H1 (cell line): Measurements from ENCODE around the gene CDK16. TPM values are rescaled to one million over a fixed set of nuclear protein-coding genes. Genes with fewer than 3 reads are reported as not detected.

ENCODE experiments used
- CTCF ChIA-PET: fragments of 300-600 bp; sonication (Branson Sonifier 250); formaldehyde crosslinking; loops from one replicate; lab custom pipeline; 2021; ENCODE audit not compliant: partially characterized antibody; lab: Charles Lee
- POLR2A ChIA-PET: fragments of 300-600 bp; sonication (Branson Sonifier 250); formaldehyde crosslinking; loops from one replicate; lab custom pipeline; 2021; ENCODE audit warnings: inconsistent platforms; ENCODE audit not compliant: partially characterized antibody; lab: Charles Lee
- DNase-seq, 2 experiments: peaks; one replicate each; pipeline versions ENCODE4 v3.0.0 to v3.0.0-alpha.2; 2010 to 2022; ENCODE audit warnings: low spot score in 2 of 2, low read depth in 1 of 2, mixed read lengths in 1 of 2
- FAIRE-seq: peaks from 2 replicates; lab custom pipeline; 2011; peaks lifted over from hg19 to GRCh38; lab: Jason Lieb, UNC
- H2AFZ ChIP-seq: 2 replicates; pipeline ENCODE4 v1.8.1; 2012; ENCODE audit warnings: low read length, inconsistent platforms
- H2AK5ac ChIP-seq: 2 replicates; pipeline ENCODE4 v1.6.1; 2013; ENCODE audit warnings: low read depth, low read length
- H2BK120ac ChIP-seq: replicated peaks from 2 replicates; pipeline ENCODE3; 2013; ENCODE audit warnings: low read depth, low read length, inconsistent platforms
- H2BK12ac ChIP-seq: 2 replicates; pipeline ENCODE4 v1.6.1; 2013; ENCODE audit warnings: low read depth, low read length
- H2BK15ac ChIP-seq: 2 replicates; pipeline ENCODE4 v1.6.1; 2013; ENCODE audit warnings: low read length
- H2BK20ac ChIP-seq: 2 replicates; pipeline ENCODE4 v1.6.1; 2013; ENCODE audit warnings: low read length
- H2BK5ac ChIP-seq: 2 replicates; pipeline ENCODE4 v1.6.1; 2013; ENCODE audit warnings: low read depth, low read length
- H3K14ac ChIP-seq: 2 replicates; pipeline ENCODE4 v1.6.1; 2013; ENCODE audit warnings: inconsistent platforms; ENCODE audit not compliant: insufficient read length
- H3K18ac ChIP-seq: 2 replicates; pipeline ENCODE4 v1.6.1; 2013; ENCODE audit warnings: low read length; ENCODE audit errors: extremely low read depth
- H3K23ac ChIP-seq: 2 replicates; pipeline ENCODE4 v1.6.1; 2013; ENCODE audit warnings: inconsistent platforms; ENCODE audit not compliant: insufficient read length
- H3K23me2 ChIP-seq: 2 replicates; pipeline ENCODE4 v1.6.1; 2013; ENCODE audit warnings: low read depth, low read length
- H3K27ac ChIP-seq: 2 replicates; pipeline ENCODE4 v1.6.1; 2011; ENCODE audit warnings: low read depth, low read length, inconsistent platforms
- H3K27me3 ChIP-seq, 4 experiments: replicated peaks in 1 of 4; 1 replicate in 1 of 4; 2 replicates in 3 of 4; pipeline versions ENCODE4 v1.6.1 to v1.8.1; 2011 to 2013; ENCODE audit warnings: low read length in 3 of 4, mild to moderate bottlenecking in 3 of 4, inconsistent platforms in 2 of 4, mixed read lengths in 2 of 4, moderate library complexity in 1 of 4; ENCODE audit not compliant: control insufficient read depth in 3 of 4, insufficient read depth in 3 of 4; ENCODE audit errors: extremely low read depth in 1 of 4
- H3K36me3 ChIP-seq, 4 experiments: 2 replicates each; pipeline versions ENCODE4 v1.6.1 to v1.8.1; 2011 to 2013; ENCODE audit warnings: mild to moderate bottlenecking in 4 of 4, low read length in 3 of 4, moderate library complexity in 2 of 4, control low read depth in 1 of 4, inconsistent platforms in 1 of 4; ENCODE audit not compliant: insufficient read depth in 4 of 4, control insufficient read depth in 2 of 4
- H3K4ac ChIP-seq: replicated peaks from 2 replicates; pipeline ENCODE3; 2013; ENCODE audit warnings: low read length, low read depth, mixed read lengths, inconsistent platforms; ENCODE audit not compliant: insufficient read length
- H3K4me1 ChIP-seq, 4 experiments: replicated peaks in 1 of 4; 1 replicate in 1 of 4; 2 replicates in 3 of 4; pipeline versions ENCODE4 v1.6.1 to v1.8.1; 2011 to 2013; ENCODE audit warnings: low read length in 3 of 4, inconsistent platforms in 2 of 4, mixed read lengths in 1 of 4; ENCODE audit not compliant: insufficient read depth in 4 of 4, control insufficient read depth in 3 of 4
- H3K4me2 ChIP-seq, 2 experiments: 2 replicates each; pipeline versions ENCODE4 v1.6.1 to v1.8.1; 2011 to 2013; ENCODE audit warnings: low read depth in 2 of 2, low read length in 2 of 2, control low read depth in 1 of 2, inconsistent platforms in 1 of 2, mild to moderate bottlenecking in 1 of 2; ENCODE audit not compliant: insufficient read depth in 1 of 2
- H3K4me3 ChIP-seq, 4 experiments: fragments of 200-600, 300-600 bp in 1 of 4; sonication (generic), shearing (Covaris generic), sonication (Bioruptor Twin) in 1 of 4; 2 replicates each; pipeline versions ENCODE4 v1.5.1 to v1.8.1; 2011 to 2016; ENCODE audit warnings: low read length in 4 of 4, low read depth in 3 of 4, control low read depth in 2 of 4, inconsistent platforms in 2 of 4, mild to moderate bottlenecking in 2 of 4, mixed read lengths in 1 of 4, moderate library complexity in 1 of 4; ENCODE audit not compliant: insufficient read depth in 2 of 4; ENCODE audit errors: extremely low read depth in 1 of 4
- H3K56ac ChIP-seq: replicated peaks from 2 replicates; pipeline ENCODE3; 2013; ENCODE audit warnings: low read depth, mild to moderate bottlenecking, mixed read lengths, low read length, inconsistent platforms; ENCODE audit not compliant: insufficient read length
- H3K79me1 ChIP-seq: 2 replicates; pipeline ENCODE4 v1.6.1; 2013; ENCODE audit warnings: low read depth, low read length, control low read depth
- H3K79me2 ChIP-seq, 2 experiments: 2 replicates each; pipeline versions ENCODE4 v1.6.1 to v1.8.1; 2012 to 2013; ENCODE audit warnings: low read length in 2 of 2, mild to moderate bottlenecking in 2 of 2, inconsistent platforms in 1 of 2; ENCODE audit not compliant: insufficient read depth in 2 of 2, control insufficient read depth in 1 of 2
- H3K9ac ChIP-seq, 4 experiments: replicated peaks in 1 of 4; 1 replicate in 1 of 4; 2 replicates in 3 of 4; pipeline versions ENCODE4 v1.6.1 to v1.8.1; 2011 to 2013; ENCODE audit warnings: low read depth in 3 of 4, low read length in 3 of 4, control low read depth in 2 of 4, mild to moderate bottlenecking in 2 of 4, moderate library complexity in 2 of 4, inconsistent platforms in 1 of 4; ENCODE audit errors: extremely low read depth in 1 of 4
- H3K9me3 ChIP-seq, 2 experiments: 2 replicates each; pipeline versions ENCODE4 v1.6.1 to v1.8.1; 2012 to 2013; ENCODE audit warnings: mild to moderate bottlenecking in 2 of 2, moderate library complexity in 2 of 2, control low read depth in 1 of 2, inconsistent platforms in 1 of 2, low read depth in 1 of 2, low read length in 1 of 2, mixed read lengths in 1 of 2; ENCODE audit not compliant: insufficient read depth in 2 of 2
- H4K20me1 ChIP-seq, 2 experiments: replicated peaks in 1 of 2; 2 replicates each; pipeline versions ENCODE3 to v1.8.1; 2011 to 2013; ENCODE audit warnings: inconsistent platforms in 2 of 2, low read length in 2 of 2, mild to moderate bottlenecking in 1 of 2; ENCODE audit not compliant: insufficient read depth in 2 of 2, control insufficient read depth in 1 of 2
- H4K5ac ChIP-seq: 2 replicates; pipeline ENCODE4 v1.6.1; 2013; ENCODE audit warnings: low read length, low read depth, mixed read lengths, inconsistent platforms; ENCODE audit not compliant: insufficient read length
- H4K8ac ChIP-seq: 2 replicates; pipeline ENCODE4 v1.8.0; 2013; ENCODE audit warnings: mild to moderate bottlenecking, moderate library complexity, low read length, inconsistent platforms; ENCODE audit not compliant: insufficient read depth; ENCODE audit errors: extremely low read depth
- H4K91ac ChIP-seq: replicated peaks from 2 replicates; pipeline ENCODE3; 2013; ENCODE audit warnings: low read length, mixed read lengths, inconsistent platforms; ENCODE audit not compliant: insufficient read length
- EZH2 ChIP-seq: fragments of 200-600 bp; sonication (generic); IDR thresholded peaks from 2 replicates; pipeline ENCODE4 v1.7.1; 2012; ENCODE audit warnings: low read depth, mild to moderate bottlenecking, moderate library complexity, low read length, inconsistent platforms; ENCODE audit not compliant: severe bottlenecking
- GABPA ChIP-seq: IDR thresholded peaks from 2 replicates; pipeline ENCODE4 v1.6.1; 2011; ENCODE audit warnings: mild to moderate bottlenecking, low read length, moderate library complexity, borderline replicate concordance; ENCODE audit not compliant: insufficient read depth
- GTF2F1 ChIP-seq: IDR thresholded peaks from 2 replicates; pipeline ENCODE4 v1.6.1; 2012; ENCODE audit warnings: low read depth, low read length, improper control_type of control experiment, borderline replicate concordance
- HDAC2 ChIP-seq, 2 experiments: fragments of 300-600 bp in 1 of 2; sonication (generic) in 1 of 2; IDR thresholded peaks; 2 replicates each; pipeline ENCODE4 v1.6.1; 2011 to 2012; ENCODE audit warnings: low read depth in 2 of 2, low read length in 2 of 2, mild to moderate bottlenecking in 2 of 2, moderate library complexity in 2 of 2, borderline replicate concordance in 1 of 2, inconsistent platforms in 1 of 2
- KDM5A ChIP-seq: fragments of 200-600 bp; IDR thresholded peaks from 2 replicates; pipeline ENCODE4 v1.7.1; 2012; ENCODE audit warnings: mild to moderate bottlenecking, low read length, inconsistent platforms, mixed read lengths
- SP2 ChIP-seq: IDR thresholded peaks from 2 replicates; pipeline ENCODE4 v1.6.1; 2012; ENCODE audit warnings: mild to moderate bottlenecking, low read length, inconsistent platforms
- SP4 ChIP-seq: IDR thresholded peaks from 2 replicates; pipeline ENCODE4 v1.6.1; 2012; ENCODE audit warnings: low read length, inconsistent platforms
- SRF ChIP-seq: IDR thresholded peaks from 2 replicates; pipeline ENCODE4 v1.6.1; 2011; ENCODE audit warnings: mild to moderate bottlenecking, low read depth, low read length, moderate library complexity
- TAF1 ChIP-seq: IDR thresholded peaks from 2 replicates; pipeline ENCODE4 v1.6.1; 2011; ENCODE audit warnings: mild to moderate bottlenecking, low read depth, low read length
- TCF12 ChIP-seq: IDR thresholded peaks from 2 replicates; pipeline ENCODE4 v1.6.1; 2011; ENCODE audit warnings: low read depth, mild to moderate bottlenecking, low read length
- ZNF274 ChIP-seq: IDR thresholded peaks from 2 replicates; pipeline ENCODE4 v1.7.0; 2012; ENCODE audit warnings: low read length, borderline replicate concordance; ENCODE audit errors: extremely low read depth
- WGBS, 2 experiments: shearing (Covaris generic) in 1 of 2; methylation state at CpG; one replicate each; pipeline versions ENCODE4 v1.1.6 to v1.1.7; 2013 to 2015; ENCODE audit warnings: low lambda C conversion rate in 2 of 2, mixed read lengths in 2 of 2, inconsistent platforms in 1 of 2, low coverage in 1 of 2, missing lambda C conversion rate in 1 of 2; ENCODE audit not compliant: insufficient replicate concordance in 2 of 2, insufficient coverage in 1 of 2, insufficient read length in 1 of 2; ENCODE audit errors: extremely low coverage in 1 of 2, missing lambda C conversion rate in 1 of 2; 5-methylcytosine and 5-hydroxymethylcytosine counted together
- polyA plus RNA-seq, 7 experiments: library from polyadenylated mRNA; depleted of rRNA in 3 of 7; stranded (reverse) in 5 of 7; unstranded in 2 of 7; fragments of >200 nt in 5 of 7; fragments of 200-250 nt in 2 of 7; gene quantifications; 1 replicate in 5 of 7; 2 replicates in 1 of 7; 4 replicates in 1 of 7; pipeline versions ENCODE4 v1.2.1 to v1.2.3, GENCODE V29; 2011 to 2013; ENCODE audit warnings: missing spikeins in 2 of 7, mixed read lengths in 2 of 7
- total RNA-seq: library from RNA; stranded (reverse); fragmentation: NEBNext Ultra II Directional; extraction: Animal tissue kit (Norgen Biotek cat#: 25700); gene quantifications from 2 replicates; pipeline ENCODE4 v1.2.1, GENCODE V29; 2021
- TF ChIP-seq, protein P1 (sequence below): IDR thresholded peaks from 2 replicates; pipeline ENCODE4 v1.6.1; 2012; ENCODE audit warnings: low read length, inconsistent platforms

Gene CDK16
- total and polyA plus RNA-seq, 2 of the 8 experiments (the other 6 are each of a cell fraction or from before 2014, with no cell fraction given): 124 to 204 TPM

DNA sequence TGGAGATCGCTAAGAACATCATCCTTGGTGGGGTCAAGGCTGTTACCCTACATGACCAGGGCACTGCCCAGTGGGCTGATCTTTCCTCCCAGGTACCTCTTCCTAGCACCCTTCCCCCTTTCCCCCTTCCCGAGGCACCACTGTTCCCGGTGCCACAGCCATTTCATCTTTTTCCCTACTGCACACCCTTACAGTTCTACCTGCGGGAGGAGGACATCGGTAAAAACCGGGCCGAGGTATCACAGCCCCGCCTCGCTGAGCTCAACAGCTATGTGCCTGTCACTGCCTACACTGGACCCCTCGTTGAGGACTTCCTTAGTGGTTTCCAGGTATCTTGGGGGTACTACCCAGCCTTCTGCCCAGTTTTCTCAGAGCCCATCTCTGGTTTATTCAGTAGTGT is 19.2 kb upstream of the CDK16 start:
- H3K79me2 ChIP-seq: peaks cover 19 to 48% of the 10 kb centered on the region in 2 experiments; a peak in 3 of 4 replicates
- POLR2A ChIA-PET: interaction anchor here (1.3 to 3.8 kb wide), 5 partner anchors 9 to 18 kb away, joined by 5 to 20 read pairs (median 8); no protein-coding TSS in a partner anchor
- DNase-seq (no peak), FAIRE-seq (no peak)
- WGBS, 2 experiments: 98% methylated on average over 6 of the region's 10 CpGs; no CpG with 5 or more reads in 1 of the 2 experiments
- no peak overlapping the region for H3K14ac ChIP-seq
- no peak overlapping the region for H2BK20ac ChIP-seq
- no peak overlapping the region for H3K56ac ChIP-seq
- H3K23ac ChIP-seq: no peak overlapping the region
- no peak overlapping the region; a peak in 1 of 4 replicates for H3K4me2 ChIP-seq
- no peak overlapping the region for H3K4ac ChIP-seq
- no peak overlapping the region for H3K4me3 ChIP-seq
- H4K5ac ChIP-seq: no peak overlapping the region
- no peak overlapping the region for H2BK15ac ChIP-seq
- H3K27ac ChIP-seq: no peak overlapping the region
- H4K8ac ChIP-seq: peak overlapping the region; percentile 51; the same call in 1 of the 2 replicates
- CTCF ChIA-PET: no interaction called here
- H3K23me2 ChIP-seq: no peaks in the 10 kb centered on the region
- H4K20me1 ChIP-seq: peaks cover 8 to 42% of the 10 kb centered on the region in 2 experiments
- H3K27me3 ChIP-seq: no peaks in the 10 kb centered on the region
- no peak overlapping the region for H2BK120ac ChIP-seq
- no peak overlapping the region for H2BK5ac ChIP-seq
- H2AFZ ChIP-seq: no peak overlapping the region
- H3K18ac ChIP-seq: no peak overlapping the region
- no peak overlapping the region for H3K9ac ChIP-seq
- H3K79me1 ChIP-seq: peaks cover 6% of the 10 kb centered on the region; the same call in 1 of the 2 replicates
- H2BK12ac ChIP-seq: no peak overlapping the region
- H2AK5ac ChIP-seq: no peak overlapping the region
- H3K36me3 ChIP-seq: peaks cover 32 to 71% (median 58%) of the 10 kb centered on the region in 4 experiments
- no peak overlapping the region for H4K91ac ChIP-seq
- H3K9me3 ChIP-seq: no peaks in the 10 kb centered on the region
- H3K4me1 ChIP-seq: peaks cover 0 to 13% (median 7%) of the 10 kb centered on the region in 4 experiments
- TF ChIP-seq GABPA (no peak), SP4 (no peak), EZH2 (no peak), GTF2F1 (no peak), SP2 (no peak), TCF12 (no peak), TAF1 (no peak), ZNF274 (no peak), KDM5A (no peak), SRF (no peak), HDAC2 (IDR thresholded peaks at IDR 0.05; ENCODE audit: borderline replicate concordance in 1 of 2, low read depth in 2 of 2, low read length in 2 of 2) (no peak)
- TF ChIP-seq, protein P1, sequence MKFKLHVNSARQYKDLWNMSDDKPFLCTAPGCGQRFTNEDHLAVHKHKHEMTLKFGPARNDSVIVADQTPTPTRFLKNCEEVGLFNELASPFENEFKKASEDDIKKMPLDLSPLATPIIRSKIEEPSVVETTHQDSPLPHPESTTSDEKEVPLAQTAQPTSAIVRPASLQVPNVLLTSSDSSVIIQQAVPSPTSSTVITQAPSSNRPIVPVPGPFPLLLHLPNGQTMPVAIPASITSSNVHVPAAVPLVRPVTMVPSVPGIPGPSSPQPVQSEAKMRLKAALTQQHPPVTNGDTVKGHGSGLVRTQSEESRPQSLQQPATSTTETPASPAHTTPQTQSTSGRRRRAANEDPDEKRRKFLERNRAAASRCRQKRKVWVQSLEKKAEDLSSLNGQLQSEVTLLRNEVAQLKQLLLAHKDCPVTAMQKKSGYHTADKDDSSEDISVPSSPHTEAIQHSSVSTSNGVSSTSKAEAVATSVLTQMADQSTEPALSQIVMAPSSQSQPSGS: no peak
